Measurements from ENCODE around the gene VAMP3.

The VAMP3 gene, protein sequence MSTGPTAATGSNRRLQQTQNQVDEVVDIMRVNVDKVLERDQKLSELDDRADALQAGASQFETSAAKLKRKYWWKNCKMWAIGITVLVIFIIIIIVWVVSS

DNA sequence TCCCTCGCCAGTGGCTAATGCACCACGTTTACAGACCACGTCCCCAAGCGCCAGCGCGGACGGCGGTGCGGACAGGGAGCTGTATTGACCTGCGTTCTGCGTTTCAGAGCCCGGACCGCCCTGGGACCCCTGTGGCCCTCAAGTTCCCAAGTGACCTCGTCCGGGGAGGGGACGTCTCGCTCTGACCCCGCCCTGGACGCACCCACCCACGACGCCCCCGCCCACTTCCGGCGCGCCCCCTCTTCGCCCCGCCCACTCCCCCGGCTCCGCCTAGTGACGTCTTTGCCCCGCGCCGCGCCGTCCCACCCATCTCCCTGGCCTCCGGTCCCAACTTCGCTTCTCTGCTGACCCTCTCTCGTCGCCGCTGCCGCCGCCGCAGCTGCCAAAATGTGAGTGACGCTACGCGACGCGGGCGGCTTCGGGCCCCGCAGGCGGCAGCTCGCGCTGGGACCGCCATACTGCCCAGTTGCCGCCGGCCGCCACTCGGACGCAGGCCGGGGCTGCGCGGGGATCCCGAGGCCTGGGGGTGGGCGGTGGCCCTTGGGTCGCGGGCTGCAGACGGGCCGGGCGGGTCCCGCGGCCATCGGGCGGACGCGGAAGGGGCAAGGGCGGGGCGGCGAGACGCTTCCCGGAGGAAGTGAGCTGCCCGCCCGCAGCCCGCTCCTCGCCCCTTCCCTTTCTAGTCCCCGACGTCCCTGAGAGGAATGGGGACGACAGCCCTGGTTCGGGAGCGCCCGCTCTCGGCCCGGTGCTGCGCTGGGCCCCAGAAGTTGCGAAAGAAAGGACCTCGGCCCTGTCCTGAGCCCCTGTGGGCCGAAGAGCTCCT lies at the start of gene VAMP3:
Gene VAMP3, plus strand, starts transcription at position 300 of the 826 bp plus-strand sequence. Its CDS starts 88 bp downstream, at position 388.
- Mint-ChIP-seq H3K9me3 (no peaks in the 10 kb centered on the region), H3K27ac (peak within 1 kb of the TSS; percentile 76), H3K27me3 (peaks cover 9% of the 10 kb centered on the region), H3K36me3 (ENCODE audit: low read depth) (peaks cover 23% of the 10 kb centered on the region), H3K4me1 (ENCODE audit: low read depth) (peaks cover 25% of the 10 kb centered on the region), H3K4me3 (peak within 1 kb of the TSS; percentile 87)

DNA sequence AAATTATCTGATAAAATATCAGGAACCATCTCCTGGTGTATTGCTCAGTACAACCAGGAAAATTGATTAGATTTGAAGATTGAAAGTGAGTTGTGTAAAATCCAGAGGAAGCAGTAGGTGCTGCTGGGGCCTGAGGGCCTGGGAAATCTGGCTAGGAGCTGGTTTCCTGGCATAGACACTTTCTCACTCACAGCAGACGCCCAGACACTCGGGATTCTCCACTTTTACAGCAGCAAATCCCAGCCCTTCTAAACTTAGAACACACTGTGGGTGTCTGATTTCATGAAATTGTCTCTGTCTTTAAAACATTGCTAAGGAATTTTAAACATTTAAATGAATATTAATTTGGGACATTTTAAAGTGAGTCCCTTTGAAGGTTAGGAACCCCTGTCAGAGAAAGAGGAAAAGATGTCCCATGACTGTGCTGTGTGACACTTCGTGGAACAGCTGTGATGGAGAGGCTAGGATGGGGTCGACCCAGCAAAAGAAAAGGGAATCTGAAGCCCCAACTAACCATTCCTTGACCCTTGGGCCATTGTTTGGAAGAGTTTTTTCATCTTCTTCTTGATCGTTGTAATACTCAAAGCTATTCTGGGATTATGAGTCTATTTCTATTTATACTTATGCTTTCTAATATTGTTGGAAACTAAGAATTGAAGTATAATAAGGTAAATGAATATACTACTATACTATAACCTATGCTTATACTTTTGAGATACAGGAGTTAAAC lies 49.0 kb upstream of the VAMP3 start:
- no peaks in the 10 kb centered on the region for H3K36me3 Mint-ChIP-seq (ENCODE audit: low read depth)
- H3K4me1 Mint-ChIP-seq (ENCODE audit: low read depth) = no peaks in the 10 kb centered on the region
- H3K9me3 Mint-ChIP-seq = no peaks in the 10 kb centered on the region
- peaks cover 20% of the 10 kb centered on the region for H3K27me3 Mint-ChIP-seq
- no peak overlapping the region for H3K4me3 Mint-ChIP-seq
- H3K27ac Mint-ChIP-seq = no peak overlapping the region

DNA sequence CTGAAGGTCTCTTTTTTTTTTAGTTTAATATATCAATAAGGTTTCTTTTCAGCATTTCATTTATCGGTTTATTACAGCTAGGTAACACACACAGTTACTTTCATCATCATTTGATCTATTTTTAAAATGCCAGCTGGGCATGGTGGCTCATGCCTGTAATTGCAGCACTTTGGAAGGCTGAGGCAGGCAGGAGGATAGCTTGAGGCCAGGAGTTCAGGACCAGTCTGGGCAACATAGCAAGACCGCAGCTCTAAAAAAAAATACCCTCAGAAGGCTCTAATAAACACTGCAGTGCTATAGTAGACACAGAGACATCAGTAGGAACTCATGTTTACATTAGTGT lies 48.5 kb upstream of the VAMP3 start:
- H3K4me1 Mint-ChIP-seq (ENCODE audit: low read depth) = no peaks in the 10 kb centered on the region
- peaks cover 20% of the 10 kb centered on the region for H3K27me3 Mint-ChIP-seq
- no peaks in the 10 kb centered on the region for H3K9me3 Mint-ChIP-seq
- no peaks in the 10 kb centered on the region for H3K36me3 Mint-ChIP-seq (ENCODE audit: low read depth)
- H3K4me3 Mint-ChIP-seq = no peak overlapping the region
- H3K27ac Mint-ChIP-seq = no peak overlapping the region

DNA sequence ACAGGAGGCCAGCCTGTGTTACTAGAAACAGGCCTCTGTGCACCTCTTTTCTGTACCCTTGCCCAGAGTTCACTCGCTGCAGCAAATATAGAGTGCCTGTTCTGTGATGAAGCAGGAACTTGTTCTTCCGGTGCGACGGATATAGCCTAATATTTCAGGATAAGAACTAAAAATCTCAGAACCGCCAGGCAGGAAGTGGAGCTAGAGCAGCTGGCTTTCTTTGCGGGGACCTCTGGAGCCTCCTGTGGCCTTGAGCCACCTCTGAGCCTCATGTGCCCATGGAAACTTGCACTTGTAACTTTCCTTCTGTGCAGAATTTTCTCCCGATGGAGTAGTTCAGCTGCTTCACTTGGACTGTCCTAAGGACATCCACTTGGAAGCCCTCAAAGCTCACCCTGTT lies 44.5 kb upstream of the VAMP3 start:
- no peaks in the 10 kb centered on the region for H3K4me1 Mint-ChIP-seq (ENCODE audit: low read depth)
- H3K9me3 Mint-ChIP-seq = no peaks in the 10 kb centered on the region
- H3K27ac Mint-ChIP-seq = no peak overlapping the region
- peaks cover 9% of the 10 kb centered on the region for H3K27me3 Mint-ChIP-seq
- no peaks in the 10 kb centered on the region for H3K36me3 Mint-ChIP-seq (ENCODE audit: low read depth)
- H3K4me3 Mint-ChIP-seq = no peak overlapping the region

DNA sequence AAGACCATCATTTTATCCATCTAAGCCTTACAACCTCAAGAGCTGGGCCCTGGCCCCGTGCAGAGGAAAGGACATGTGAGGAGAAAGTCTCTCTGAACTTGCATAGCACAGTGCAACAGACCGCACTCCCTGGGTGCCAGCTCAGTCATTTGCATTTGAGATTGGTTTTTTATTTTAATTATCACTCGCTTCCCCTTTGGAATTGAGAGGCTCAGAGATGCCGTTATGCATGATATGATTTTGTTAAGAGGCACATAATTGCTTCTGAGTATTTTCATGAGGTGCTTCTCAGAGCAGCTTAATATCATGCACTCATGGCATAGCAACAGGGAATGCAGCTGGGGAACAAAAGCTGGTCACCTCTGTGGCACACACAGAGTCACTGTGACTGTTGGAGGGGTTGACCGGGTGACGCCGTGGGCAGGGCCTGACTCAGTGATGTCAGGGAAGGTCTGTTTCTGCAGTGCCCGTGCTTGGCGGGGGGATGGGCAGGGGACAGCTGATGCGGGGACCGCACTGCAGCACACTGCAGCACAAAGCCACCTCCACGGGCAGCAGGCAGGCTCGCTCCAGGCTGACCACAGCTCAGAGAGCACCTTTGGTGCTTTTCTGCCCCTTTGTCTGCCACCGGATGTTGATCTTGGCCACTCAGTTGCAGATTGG lies 43.2 kb upstream of the VAMP3 start:
- H3K4me1 Mint-ChIP-seq (ENCODE audit: low read depth) = no peaks in the 10 kb centered on the region
- no peaks in the 10 kb centered on the region for H3K9me3 Mint-ChIP-seq
- peaks cover 5% of the 10 kb centered on the region for H3K27me3 Mint-ChIP-seq
- no peaks in the 10 kb centered on the region for H3K36me3 Mint-ChIP-seq (ENCODE audit: low read depth)
- no peak overlapping the region for H3K27ac Mint-ChIP-seq
- H3K4me3 Mint-ChIP-seq = no peak overlapping the region

DNA sequence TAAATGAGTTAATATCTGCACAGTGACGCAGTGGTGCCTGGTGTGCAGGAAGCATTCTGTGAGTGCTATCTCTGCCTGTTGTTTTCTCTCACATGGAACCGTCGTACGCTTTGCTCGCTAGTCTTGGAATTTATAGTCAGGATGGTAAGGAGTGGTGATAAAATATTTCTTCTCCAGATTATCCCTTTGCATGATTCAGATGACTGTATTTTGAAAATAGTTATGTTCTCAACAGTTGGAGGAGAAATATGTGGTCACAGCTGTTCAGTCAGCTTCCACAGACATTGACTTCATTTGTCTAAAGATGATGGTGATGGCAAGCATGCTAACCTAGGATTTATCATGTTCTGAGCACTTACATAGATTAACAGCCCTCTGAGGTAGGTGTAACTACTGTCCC lies 41.3 kb upstream of the VAMP3 start:
- Mint-ChIP-seq H3K4me3 (no peak overlapping the region), H3K9me3 (no peaks in the 10 kb centered on the region), H3K27ac (no peak overlapping the region), H3K27me3 (peaks cover 3% of the 10 kb centered on the region), H3K4me1 (ENCODE audit: low read depth) (no peaks in the 10 kb centered on the region), H3K36me3 (ENCODE audit: low read depth) (no peaks in the 10 kb centered on the region)

DNA sequence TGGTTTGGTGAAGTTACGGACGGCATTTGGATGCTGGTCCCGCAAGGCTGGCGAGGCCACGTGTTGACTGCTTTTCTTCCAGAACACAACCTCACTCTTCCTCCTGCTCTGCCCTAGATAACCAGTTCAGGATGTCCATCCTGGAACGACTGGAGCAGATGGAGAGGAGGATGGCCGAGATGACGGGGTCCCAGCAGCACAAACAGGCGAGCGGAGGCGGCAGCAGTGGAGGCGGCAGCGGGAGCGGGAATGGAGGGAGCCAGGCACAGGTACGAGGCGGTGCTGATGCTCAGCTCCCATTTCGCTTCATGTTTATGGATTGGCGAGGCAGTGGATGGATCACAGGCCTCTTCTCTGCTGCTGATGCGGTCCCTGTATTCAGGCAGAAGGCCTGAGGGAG lies 38.8 kb upstream of the VAMP3 start:
- no peak overlapping the region for H3K27ac Mint-ChIP-seq
- H3K36me3 Mint-ChIP-seq (ENCODE audit: low read depth) = no peaks in the 10 kb centered on the region
- H3K4me3 Mint-ChIP-seq = no peak overlapping the region
- peaks cover 3% of the 10 kb centered on the region for H3K27me3 Mint-ChIP-seq
- H3K9me3 Mint-ChIP-seq = no peaks in the 10 kb centered on the region
- no peaks in the 10 kb centered on the region for H3K4me1 Mint-ChIP-seq (ENCODE audit: low read depth)

DNA sequence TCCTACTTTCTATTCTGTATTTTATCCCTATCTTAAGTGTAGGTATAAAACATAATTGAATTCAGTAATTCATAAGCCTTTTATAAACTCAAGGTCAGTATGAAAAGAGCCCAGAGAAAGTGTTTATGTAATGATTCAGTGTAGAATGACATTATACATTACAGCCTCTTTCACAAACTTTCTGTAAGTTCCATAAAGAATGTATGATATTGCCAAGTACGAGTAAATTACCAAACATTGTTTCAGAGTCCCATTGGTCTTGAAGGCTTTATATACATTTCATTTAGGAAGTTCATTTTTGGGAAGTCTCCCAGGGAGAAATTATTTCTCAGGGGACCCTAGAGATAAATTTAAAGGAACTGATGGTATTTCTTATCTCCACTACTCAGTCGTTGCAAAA lies 37.8 kb upstream of the VAMP3 start:
- no peaks in the 10 kb centered on the region for H3K36me3 Mint-ChIP-seq (ENCODE audit: low read depth)
- H3K4me3 Mint-ChIP-seq = no peak overlapping the region
- no peak overlapping the region for H3K27ac Mint-ChIP-seq
- H3K27me3 Mint-ChIP-seq = peaks cover 3% of the 10 kb centered on the region
- no peaks in the 10 kb centered on the region for H3K9me3 Mint-ChIP-seq
- H3K4me1 Mint-ChIP-seq (ENCODE audit: low read depth) = no peaks in the 10 kb centered on the region

DNA sequence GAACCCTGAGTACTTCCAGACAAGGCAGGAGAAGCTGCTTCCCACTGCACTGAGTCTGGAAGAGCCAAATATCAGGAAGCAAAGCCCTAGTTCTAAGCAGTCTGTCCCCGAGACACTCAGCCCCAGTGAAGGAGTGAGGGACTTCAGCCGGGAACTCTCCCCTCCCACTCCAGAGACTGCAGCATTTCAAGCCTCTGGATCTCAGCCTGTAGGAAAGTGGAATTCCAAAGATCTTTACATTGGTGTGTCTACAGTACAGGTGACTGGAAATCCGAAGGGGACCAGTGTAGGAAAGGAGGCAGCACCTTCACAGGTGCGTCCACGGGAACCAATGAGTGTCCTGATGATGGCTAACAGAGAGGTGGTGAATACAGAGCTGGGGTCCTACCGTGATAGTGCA lies 33.1 kb upstream of the VAMP3 start:
- Mint-ChIP-seq H3K9me3 (peaks cover 7% of the 10 kb centered on the region), H3K27ac (no peak overlapping the region), H3K36me3 (ENCODE audit: low read depth) (no peaks in the 10 kb centered on the region), H3K27me3 (no peaks in the 10 kb centered on the region), H3K4me1 (ENCODE audit: low read depth) (no peaks in the 10 kb centered on the region), H3K4me3 (no peak overlapping the region)

DNA sequence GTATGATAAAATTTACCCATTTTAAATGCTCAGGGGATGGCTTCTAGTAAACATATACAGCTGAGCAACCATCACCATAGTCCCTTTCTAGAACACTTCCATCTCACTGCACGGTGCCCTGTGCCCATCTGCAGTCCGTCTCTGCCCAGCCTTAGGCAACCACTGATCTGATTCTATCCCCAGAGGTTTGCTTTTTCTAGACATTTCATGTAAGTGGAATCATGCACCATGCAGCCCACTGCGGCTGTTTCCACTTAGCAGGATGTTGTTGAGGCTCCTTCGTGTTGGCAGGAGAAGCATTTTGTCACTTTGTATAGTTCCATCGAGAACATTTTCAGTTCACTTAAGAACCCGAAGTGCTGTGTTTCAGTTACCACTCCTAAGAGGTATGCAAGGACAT lies 27.8 kb upstream of the VAMP3 start:
- Mint-ChIP-seq H3K4me3 (no peak overlapping the region), H3K4me1 (ENCODE audit: low read depth) (no peaks in the 10 kb centered on the region), H3K36me3 (ENCODE audit: low read depth) (no peaks in the 10 kb centered on the region), H3K27ac (no peak overlapping the region), H3K27me3 (no peaks in the 10 kb centered on the region), H3K9me3 (peaks cover 7% of the 10 kb centered on the region)

DNA sequence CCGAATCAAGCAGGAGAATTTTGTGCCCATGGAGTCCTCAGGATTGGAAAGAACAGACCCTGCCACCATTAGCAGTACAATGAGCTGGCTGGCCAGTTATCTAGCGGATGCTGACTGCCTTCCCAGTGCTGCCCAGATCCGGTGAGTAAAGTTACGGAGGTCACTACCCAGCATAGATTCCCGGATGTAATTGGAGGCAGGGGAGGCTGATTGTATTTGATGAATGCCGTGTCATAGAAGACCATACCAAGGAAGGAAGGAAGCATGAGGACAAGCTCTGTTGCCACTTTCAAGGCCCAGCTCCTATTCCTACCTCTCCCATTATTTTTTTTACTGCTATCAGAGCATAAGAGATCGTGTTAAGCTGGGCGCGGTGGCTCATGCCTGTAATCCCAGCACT lies 26.2 kb upstream of the VAMP3 start:
- Mint-ChIP-seq H3K4me3 (no peak overlapping the region), H3K9me3 (peaks cover under 1% of the 10 kb centered on the region), H3K27me3 (no peaks in the 10 kb centered on the region), H3K4me1 (ENCODE audit: low read depth) (no peaks in the 10 kb centered on the region), H3K27ac (no peak overlapping the region), H3K36me3 (ENCODE audit: low read depth) (no peaks in the 10 kb centered on the region)

DNA sequence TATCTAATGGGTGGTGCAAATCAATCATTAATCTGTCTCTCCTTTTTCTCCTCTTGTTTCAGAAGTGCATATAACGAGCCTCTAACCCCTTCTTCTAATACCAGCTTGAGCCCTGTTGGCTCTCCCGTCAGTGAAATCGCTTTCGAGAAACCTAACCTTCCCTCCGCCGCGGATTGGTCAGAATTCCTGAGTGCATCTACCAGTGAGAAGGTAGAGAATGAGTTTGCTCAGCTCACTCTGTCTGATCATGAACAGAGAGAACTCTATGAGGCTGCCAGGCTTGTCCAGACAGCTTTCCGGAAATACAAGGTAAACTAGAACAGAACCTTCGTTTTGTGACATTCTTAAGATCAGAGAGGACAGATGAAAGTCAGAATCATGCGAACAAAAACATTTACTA lies 25.3 kb upstream of the VAMP3 start:
- H3K27me3 Mint-ChIP-seq = no peaks in the 10 kb centered on the region
- H3K4me3 Mint-ChIP-seq = no peak overlapping the region
- H3K4me1 Mint-ChIP-seq (ENCODE audit: low read depth) = no peaks in the 10 kb centered on the region
- H3K27ac Mint-ChIP-seq = no peak overlapping the region
- H3K9me3 Mint-ChIP-seq = no peaks in the 10 kb centered on the region
- no peaks in the 10 kb centered on the region for H3K36me3 Mint-ChIP-seq (ENCODE audit: low read depth)

DNA sequence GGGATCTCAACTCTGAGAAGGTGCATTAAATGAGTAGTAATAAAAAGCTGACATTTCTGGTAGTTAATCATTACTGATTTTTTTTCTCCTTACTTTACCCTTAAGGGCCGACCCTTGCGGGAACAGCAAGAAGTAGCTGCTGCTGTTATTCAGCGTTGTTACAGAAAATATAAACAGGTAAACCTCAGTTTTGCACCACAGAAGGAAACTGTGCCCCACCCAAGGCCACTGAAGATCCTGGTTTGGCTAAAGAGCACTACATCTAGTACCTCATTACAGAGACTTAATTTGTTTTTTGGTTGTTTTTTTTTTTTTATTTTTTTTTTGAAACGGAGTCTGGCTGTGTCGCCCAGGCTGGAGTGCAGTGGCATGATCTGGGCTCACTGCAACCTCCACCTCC lies 23.5 kb upstream of the VAMP3 start:
- Mint-ChIP-seq H3K36me3 (ENCODE audit: low read depth) (no peaks in the 10 kb centered on the region), H3K27ac (no peak overlapping the region), H3K9me3 (no peaks in the 10 kb centered on the region), H3K27me3 (no peaks in the 10 kb centered on the region), H3K4me3 (no peak overlapping the region), H3K4me1 (ENCODE audit: low read depth) (peaks cover 8% of the 10 kb centered on the region)

DNA sequence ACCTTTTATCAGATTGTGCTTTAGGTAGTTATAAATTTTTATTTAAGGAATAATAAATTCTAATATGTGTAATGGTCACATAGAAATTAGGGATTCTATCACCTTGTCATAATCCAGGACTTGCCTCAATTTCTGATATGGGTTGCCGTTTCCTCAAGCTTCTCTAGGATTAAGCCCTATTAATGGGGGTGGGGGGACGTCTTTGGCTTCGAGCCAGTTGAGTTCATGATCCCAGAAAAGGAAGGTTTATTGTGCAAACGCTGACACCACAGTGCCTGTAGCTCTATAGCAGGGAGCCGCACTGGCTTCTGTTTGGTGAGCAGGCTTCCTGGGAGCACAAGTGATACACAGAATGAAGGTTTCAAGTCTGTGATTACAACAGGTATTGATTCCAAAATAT lies 22.0 kb upstream of the VAMP3 start:
- Mint-ChIP-seq H3K27ac (no peak overlapping the region), H3K27me3 (peaks cover 1% of the 10 kb centered on the region), H3K4me3 (no peak overlapping the region), H3K9me3 (no peaks in the 10 kb centered on the region), H3K36me3 (ENCODE audit: low read depth) (no peaks in the 10 kb centered on the region), H3K4me1 (ENCODE audit: low read depth) (peaks cover 22% of the 10 kb centered on the region)

DNA sequence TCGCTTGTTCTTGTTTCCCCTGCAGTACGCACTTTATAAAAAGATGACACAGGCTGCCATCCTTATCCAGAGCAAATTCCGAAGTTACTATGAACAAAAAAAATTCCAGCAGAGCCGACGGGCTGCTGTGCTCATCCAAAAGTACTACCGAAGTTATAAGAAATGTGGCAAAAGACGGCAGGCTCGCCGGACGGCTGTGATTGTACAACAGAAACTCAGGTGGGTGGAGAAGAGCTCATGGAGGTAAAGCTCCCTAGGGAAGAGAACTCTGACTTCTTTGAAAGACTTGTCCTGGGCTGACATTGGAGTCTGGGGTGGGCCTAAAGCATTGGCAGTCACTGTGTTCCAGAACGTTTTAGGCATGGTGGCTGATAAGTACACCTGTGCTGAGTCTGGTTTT lies 19.9 kb upstream of the VAMP3 start:
- Mint-ChIP-seq H3K4me3 (no peak overlapping the region), H3K4me1 (ENCODE audit: low read depth) (peaks cover 28% of the 10 kb centered on the region), H3K9me3 (no peaks in the 10 kb centered on the region), H3K36me3 (ENCODE audit: low read depth) (no peaks in the 10 kb centered on the region), H3K27ac (no peak overlapping the region), H3K27me3 (peaks cover 9% of the 10 kb centered on the region)

Measured in stimulated activated naive CD8-positive, alpha-beta T cell treated with anti-CD3 and anti-CD28 coated beads, Interleukin-15, Interleukin-2, amounts not matched to agents 100 ng/mL and 50 ng/mL, for 24 hours (primary cell).